GM10266 (cell line): ENCODE data around the gene LYZL4.

Source experiments
- DNase-seq: peaks from one replicate; pipeline ENCODE4 v3.0.0; 2012; ENCODE audit errors: extremely low spot score
- CTCF ChIP-seq: IDR thresholded peaks from 2 replicates; pipeline ENCODE4 v1.5.1; 2012; ENCODE audit warnings: mild to moderate bottlenecking, low read depth; ENCODE audit not compliant: control insufficient read depth, insufficient read depth; ENCODE audit errors: missing control alignments

The LYZL4 gene

DNA sequence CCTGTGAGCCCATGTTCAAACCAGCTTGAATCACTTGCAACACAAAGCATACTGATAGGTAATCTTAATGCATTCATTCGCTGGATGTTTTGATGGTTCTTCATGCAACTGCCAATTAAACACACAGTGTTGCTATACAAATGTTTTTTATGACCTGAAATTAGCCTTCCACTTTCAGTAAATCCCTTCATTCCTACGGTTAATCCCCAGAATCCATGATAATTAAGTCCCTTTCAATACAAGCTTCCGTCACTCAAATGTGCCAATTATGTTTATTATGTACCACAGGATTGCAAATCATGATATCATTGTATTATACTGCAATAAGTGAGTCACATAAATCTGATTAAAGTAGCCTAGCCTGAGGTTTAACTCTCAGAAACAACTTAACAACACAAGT lies 14.5 kb upstream of the LYZL4 start:
- DNase-seq, result no peak
- TF ChIP-seq CTCF, result no peak

- TF ChIP-seq CTCF, result no peak
- no peak for DNase-seq
Measured at GRCh38 chr3:42421818-42422796, 11.7 kb upstream of the LYZL4 start.

- no peak for TF ChIP-seq CTCF
- DNase-seq, result no peak
Measured at GRCh38 chr3:42419563-42419962, 9.2 kb upstream of the LYZL4 start.

DNA sequence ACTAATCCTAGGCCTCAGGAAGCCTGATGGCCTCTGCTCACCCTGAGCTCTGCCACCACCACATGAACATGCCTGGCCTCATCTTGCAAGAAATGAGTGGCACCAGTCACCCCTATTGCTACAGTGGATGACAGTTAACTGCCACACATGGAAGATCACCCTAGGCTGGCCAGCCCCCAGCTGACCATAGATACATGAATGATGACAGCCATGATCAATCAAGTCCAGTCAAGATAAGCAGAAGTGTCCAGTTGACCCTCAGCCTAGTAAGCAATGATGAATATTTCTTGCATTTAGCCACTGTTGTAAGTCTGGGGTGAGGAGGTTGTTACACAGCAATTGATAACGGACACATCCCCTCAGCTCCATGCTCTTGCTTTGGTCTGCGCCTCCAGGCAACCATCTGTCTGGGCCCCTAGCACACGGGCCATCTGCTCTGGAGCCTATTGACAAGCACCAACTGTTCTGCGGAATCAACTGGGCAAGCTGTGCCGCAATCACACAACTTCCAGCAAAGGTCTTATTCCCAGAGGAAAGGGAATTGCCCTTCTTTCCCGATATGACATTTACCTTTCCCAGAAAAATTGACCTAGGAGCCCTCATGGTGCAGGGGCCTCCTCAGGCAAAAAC lies 2.2 kb upstream of the LYZL4 start:
- DNase-seq, result no peak
- no peak for TF ChIP-seq CTCF

- TF ChIP-seq CTCF, result no peak
- no peak for DNase-seq
Measured at GRCh38 chr3:42411429-42411828, 1.0 kb upstream of the LYZL4 start.

DNA sequence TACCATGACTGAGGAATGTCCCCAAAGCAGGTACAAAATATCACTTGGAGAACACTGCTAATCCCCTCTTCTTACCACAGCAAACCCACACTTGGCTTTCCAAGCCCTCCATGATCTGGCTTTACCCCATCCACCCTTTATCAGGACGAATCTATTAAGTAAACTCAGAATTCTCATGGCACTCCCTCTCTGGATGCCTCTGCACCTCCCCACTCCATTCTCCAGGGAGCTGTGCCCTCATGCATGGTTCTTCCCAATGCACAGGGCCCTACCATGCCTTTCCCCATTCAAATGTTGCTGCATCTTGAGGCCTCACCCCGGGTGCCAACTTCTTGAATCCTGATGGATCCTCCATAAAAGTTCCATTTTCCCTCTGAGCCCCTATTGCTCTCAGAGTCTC lies 2.3 kb downstream of the LYZL4 start:
- no peak for TF ChIP-seq CTCF
- DNase-seq, result no peak
